Transverse colon (tissue), 4 donors: ENCODE measurements around the gene IL6R. TPM values are rescaled to one million over a fixed set of nuclear protein-coding genes. Genes with fewer than 3 reads are reported as not detected.

Experiments used
- DNase-seq: peaks from one replicate; pipeline ENCODE4 v3.0.0-alpha.2; 2019
- H3K27ac ChIP-seq, 4 donors: fragments of 200-600 bp; sonication (generic); 2 replicates each; pipeline ENCODE4 v1.5.1; 2016 to 2018; ENCODE audit warnings: inconsistent platforms in 4 of 4
- H3K27me3 ChIP-seq: fragments of 200-600 bp; sonication (generic); 2 replicates; pipeline ENCODE4 v1.5.1; 2017; ENCODE audit warnings: inconsistent platforms
- H3K36me3 ChIP-seq, 4 donors: fragments of 200-600 bp; sonication (generic); 2 replicates each; pipeline ENCODE4 v1.5.1; 2017 to 2019; ENCODE audit warnings: inconsistent platforms in 4 of 4
- H3K4me1 ChIP-seq, 4 donors: fragments of 200-600 bp; sonication (generic); 2 replicates each; pipeline ENCODE4 v1.5.1; 2017 to 2020; ENCODE audit warnings: inconsistent platforms in 4 of 4
- H3K4me3 ChIP-seq, 4 donors: fragments of 200-600 bp; sonication (generic); 1 replicate in 1 of 4; 2 replicates in 3 of 4; pipeline versions ENCODE4 v1.5.1 to v1.6.1; 2017 to 2019; ENCODE audit warnings: inconsistent platforms in 4 of 4
- H3K9me3 ChIP-seq, 2 donors: fragments of 200-600 bp; sonication (generic); 2 replicates each; pipeline ENCODE4 v1.5.1; 2017 to 2019; ENCODE audit warnings: inconsistent platforms in 2 of 2
- CTCF ChIP-seq, 5 experiments: fragments of 200-600 bp in 3 of 5; fragments of 450-650 bp in 2 of 5; sonication (generic) in 3 of 5; IDR thresholded peaks; 1 replicate in 2 of 5; 2 replicates in 3 of 5; pipeline ENCODE4 v1.5.1; 2016 to 2017; ENCODE audit warnings: antibody characterized with exemption in 5 of 5, inconsistent platforms in 3 of 5, mild to moderate bottlenecking in 2 of 5, moderate library complexity in 1 of 5
- EP300 ChIP-seq: sonication (generic); formaldehyde crosslinking; IDR thresholded peaks from one replicate; pipeline ENCODE4 v1.6.1; 2017; ENCODE audit warnings: antibody characterized with exemption, low read depth
- POLR2A ChIP-seq: fragments of 450-650 bp; IDR thresholded peaks from one replicate; pipeline ENCODE4 v1.6.1; 2016; ENCODE audit warnings: antibody characterized with exemption, mild to moderate bottlenecking, moderate library complexity
- POLR2AphosphoS5 ChIP-seq, 3 donors: sonication (generic); formaldehyde crosslinking; IDR thresholded peaks; one replicate each; pipeline ENCODE4 v1.6.1; 2016; ENCODE audit warnings: antibody characterized with exemption in 3 of 3
- WGBS, 2 donors: methylation state at CpG; one replicate each; pipeline ENCODE4 v1.1.5; 2018; ENCODE audit warnings: low coverage in 1 of 2; 5-methylcytosine and 5-hydroxymethylcytosine counted together
- in situ Hi-C, 4 donors: fragments of 200-750 bp; cut with MboI; loops; one replicate each; pipeline versions ENCODE4 v1.15.0 to v1.15.1; 2017; ENCODE audit warnings: low sequenced_read_pairs in 3 of 4, low pct_ligation_motif_present in 1 of 4, low pct_unique_long_range_greater_than_20kb in 1 of 4
- intact Hi-C: fragments of 100-400 bp; cut with DNase I; formaldehyde crosslinking; loops from one replicate; pipeline ENCODE4 v1.15.1; 2023; ENCODE audit warnings: low total_unique reads
- total RNA-seq, 4 donors: library from RNA; depleted of rRNA; stranded (reverse); fragments of >200 nt; gene quantifications; one replicate each; pipeline ENCODE4 v1.1.0, GENCODE V29; 2016

IL6R gene
- total RNA-seq, 4 donors from 2014 or later = 10.7 to 107 (median 77.3) TPM

- no peaks in the 10 kb centered on the region for H3K36me3 ChIP-seq
- H3K4me3 ChIP-seq = no peak overlapping the region
- intact Hi-C loops = no loop called here
- TF ChIP-seq CTCF (IDR thresholded peaks at IDR 0.05) = no peak
- TF ChIP-seq POLR2A = no peak
- TF ChIP-seq POLR2AphosphoS5 (IDR thresholded peaks at IDR 0.05) = no peak
- TF ChIP-seq EP300 = no peak
- H3K4me1 ChIP-seq = peaks cover 3 to 18% (median 9%) of the 10 kb centered on the region in 4 donors
- H3K27ac ChIP-seq = no peak overlapping the region
- no peak for DNase-seq
- 72 to 80% methylated on average over 5 of the region's 5 CpGs for WGBS, 2 donors
- H3K27me3 ChIP-seq = peaks cover 61% of the 10 kb centered on the region
- in situ Hi-C loops = no loop called here
- no peaks in the 10 kb centered on the region for H3K9me3 ChIP-seq
Observed at GRCh38 chr1:154503898-154504297, 98.8 kb downstream of the IL6R start.

GRCh38 chr1:154512760-154513159, 107.6 kb downstream of the IL6R start:
- H3K9me3 ChIP-seq = no peaks in the 10 kb centered on the region
- no peak overlapping the region for H3K4me3 ChIP-seq
- WGBS, 2 donors = 86 to 89% methylated on average over 3 of the region's 3 CpGs
- no peak for DNase-seq
- H3K36me3 ChIP-seq = no peaks in the 10 kb centered on the region
- H3K4me1 ChIP-seq = no peaks in the 10 kb centered on the region
- H3K27ac ChIP-seq = no peak overlapping the region
- no peak for TF ChIP-seq EP300
- no peak for TF ChIP-seq POLR2AphosphoS5 (IDR thresholded peaks at IDR 0.05)
- TF ChIP-seq CTCF (IDR thresholded peaks at IDR 0.05) = no peak
- TF ChIP-seq POLR2A = no peak
- peaks cover 6% of the 10 kb centered on the region for H3K27me3 ChIP-seq
- intact Hi-C loops = no loop called here
- in situ Hi-C loops = no loop called here

GRCh38 chr1:154514066-154514553, 109.0 kb downstream of the IL6R start:
- WGBS, 2 donors = 84 to 91% methylated on average over 7 of the region's 7 CpGs
- Histone ChIP-seq H3K27me3 (peaks cover 3% of the 10 kb centered on the region), H3K36me3 (no peaks in the 10 kb centered on the region), H3K27ac (no peak overlapping the region), H3K4me1 (no peaks in the 10 kb centered on the region), H3K9me3 (no peaks in the 10 kb centered on the region), H3K4me3 (no peak overlapping the region)
- in situ Hi-C loops = no loop called here
- intact Hi-C loops = no loop called here
- DNase-seq = no peak
- TF ChIP-seq EP300 = no peak
- no peak for TF ChIP-seq CTCF (IDR thresholded peaks at IDR 0.05)
- no peak for TF ChIP-seq POLR2A
- TF ChIP-seq POLR2AphosphoS5 (IDR thresholded peaks at IDR 0.05) = no peak

GRCh38 chr1:154517661-154518060, 112.5 kb downstream of the IL6R start:
- Histone ChIP-seq H3K27me3 (peaks cover 3% of the 10 kb centered on the region), H3K9me3 (no peaks in the 10 kb centered on the region), H3K27ac (no peak overlapping the region), H3K36me3 (no peaks in the 10 kb centered on the region), H3K4me3 (no peak overlapping the region), H3K4me1 (no peaks in the 10 kb centered on the region)
- WGBS, 2 donors = 94 to 100% methylated on average over 3 to 11 of the region's 11 CpGs
- in situ Hi-C loops = no loop called here
- TF ChIP-seq POLR2A = no peak
- TF ChIP-seq POLR2AphosphoS5 (IDR thresholded peaks at IDR 0.05) = no peak
- TF ChIP-seq EP300 = no peak
- TF ChIP-seq CTCF (IDR thresholded peaks at IDR 0.05) = no peak
- no peak for DNase-seq
- intact Hi-C loops = no loop called here

Other genes starting within 250 kb of the IL6R start
- 100 to 1,000 TPM; 208 to 434 (median 324) TPM for gene TPM3, start 213.2 kb upstream of the IL6R start, total RNA-seq
- not detected for gene CFAP141, start 199.0 kb upstream of the IL6R start, total RNA-seq
- gene UBAP2L, start 184.4 kb upstream of the IL6R start, total RNA-seq = 10 to 100 TPM; 42.4 to 62.0 (median 50.6) TPM
- gene HAX1, start 132.7 kb upstream of the IL6R start, total RNA-seq = 10 to 100 TPM; 44.5 to 87.1 (median 74.1) TPM
- not detected for gene AQP10, start 84.2 kb upstream of the IL6R start, total RNA-seq
- gene ATP8B2, start 79.8 kb upstream of the IL6R start, total RNA-seq = 10 to 100 TPM in 3 of 4 donors, 1 to 10 TPM in 1; 6.0 to 78.6 (median 24.9) TPM
- gene TDRD10, start 96.9 kb downstream of the IL6R start, total RNA-seq = 1 to 10 TPM in 1 of 4 donors, under 1 TPM in 1, not detected in 2; 0.96 to 3.3 TPM
- 10 to 100 TPM in 1 of 4 donors, 1 to 10 TPM in 3; 5.2 to 15.0 (median 6.7) TPM for gene SHE, start 97.1 kb downstream of the IL6R start, total RNA-seq
- gene UBE2Q1, start 153.3 kb downstream of the IL6R start, total RNA-seq = 10 to 100 TPM; 10.1 to 33.9 (median 26.6) TPM
- gene CHRNB2, start 162.4 kb downstream of the IL6R start, total RNA-seq = under 1 TPM in 2 of 4 donors, not detected in 2; 0.32 to 0.82 TPM
- 100 to 1,000 TPM in 3 of 4 donors, 10 to 100 TPM in 1; 81.5 to 140 (median 110) TPM for gene ADAR, start 202.8 kb downstream of the IL6R start, total RNA-seq